D341Med (cell line): ENCODE data around the gene IL15RA.
"Not testable (repeated sequence)": the region's sequence is repeated elsewhere in the genome, so short reads cannot be mapped to it uniquely, and the experiment has no call there.

ENCODE experiments used
- DNase-seq: peaks from one replicate; pipeline ENCODE4 v3.0.0; 2012; ENCODE audit warnings: low spot score

Gene IL15RA

DNA sequence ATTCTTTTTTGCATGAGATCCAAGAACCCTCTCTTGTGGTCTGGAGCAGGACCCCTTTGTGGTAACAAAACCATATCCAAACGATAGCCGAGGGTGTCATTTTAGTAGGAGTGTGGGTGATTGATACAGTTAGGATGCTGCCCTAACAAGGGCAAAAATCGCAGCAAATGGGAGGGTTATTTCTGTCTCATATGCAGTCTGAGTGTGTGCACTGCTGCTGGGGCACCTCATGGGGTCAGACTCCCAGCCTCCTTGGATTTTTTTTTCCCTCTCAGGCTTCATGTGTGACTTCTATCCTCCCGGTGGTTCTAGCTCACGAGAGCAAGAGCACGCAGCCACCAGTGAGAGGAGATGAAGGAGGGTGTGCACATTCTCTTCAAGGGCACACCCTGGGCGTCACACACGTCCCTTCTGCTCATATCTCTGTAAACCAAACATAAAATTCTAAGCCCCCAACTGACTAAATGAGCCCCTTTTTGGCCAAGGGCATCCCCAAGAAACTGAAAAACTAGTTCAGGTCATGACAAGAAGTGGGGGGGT, 28.6 kb upstream of the IL15RA start:
- no peak for DNase-seq

DNA sequence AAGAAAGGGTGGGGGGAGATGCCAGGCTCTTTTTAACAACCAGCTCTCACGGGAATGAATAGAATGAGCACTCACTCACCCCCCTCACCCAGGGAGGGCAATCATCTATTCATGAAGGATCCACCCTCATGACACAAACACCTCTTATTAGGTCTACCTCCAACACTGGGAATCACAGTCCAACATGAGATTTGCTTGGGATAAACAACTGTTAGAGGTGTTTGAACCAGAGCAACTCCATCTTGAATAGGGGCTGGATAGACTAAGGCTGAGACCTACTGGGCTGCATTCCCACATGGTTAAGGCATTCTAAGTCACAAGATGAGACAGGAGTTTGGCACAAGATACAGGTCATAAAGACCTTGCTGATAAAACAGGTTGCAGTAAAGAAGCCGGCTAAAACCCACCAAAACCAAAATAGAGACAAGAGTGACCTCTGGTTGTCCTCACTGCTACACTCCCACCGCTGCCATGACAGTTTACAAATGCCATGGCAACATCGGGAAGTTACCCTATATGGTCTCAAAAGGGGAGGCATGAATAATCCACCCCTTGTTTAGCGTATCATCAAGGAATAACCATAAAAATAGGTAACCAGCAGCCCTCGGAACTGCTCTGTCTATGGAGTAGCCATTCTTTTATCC, 27.9 kb upstream of the IL15RA start:
- not testable (repeated sequence) for DNase-seq

DNA sequence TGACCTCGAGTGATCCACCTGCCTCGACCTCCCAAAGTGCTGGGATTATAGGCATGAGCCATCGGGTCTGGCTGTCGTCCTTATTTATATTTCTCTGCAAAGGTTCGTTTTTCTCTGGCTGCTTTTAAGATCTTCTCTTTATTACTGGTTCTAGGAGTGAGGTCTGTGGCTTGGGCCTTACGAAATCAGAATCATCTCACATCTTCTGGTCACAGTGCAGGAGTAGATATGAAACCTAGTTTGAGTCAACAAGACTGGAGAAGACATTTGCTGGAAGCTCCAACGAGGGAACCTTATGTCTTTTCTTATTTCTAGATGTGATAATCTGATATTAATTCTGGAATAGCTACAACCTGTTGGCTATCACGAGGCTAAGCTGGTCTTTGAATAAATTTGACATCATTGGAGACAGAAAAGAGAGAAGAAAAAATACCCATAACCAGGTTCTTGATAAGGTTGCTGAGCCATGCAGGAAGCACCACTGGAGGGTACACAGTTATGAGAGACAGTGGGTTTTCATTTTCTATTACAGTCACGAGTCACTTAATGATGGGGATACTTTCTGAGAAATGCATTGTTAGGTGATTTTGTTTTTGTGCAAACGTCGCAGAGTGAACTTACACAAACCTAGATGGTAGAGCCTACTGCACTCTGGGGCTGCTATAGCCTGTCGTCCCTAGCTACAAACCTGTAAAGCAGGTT, 25.6 kb upstream of the IL15RA start:
- DNase-seq, result no peak

DNA sequence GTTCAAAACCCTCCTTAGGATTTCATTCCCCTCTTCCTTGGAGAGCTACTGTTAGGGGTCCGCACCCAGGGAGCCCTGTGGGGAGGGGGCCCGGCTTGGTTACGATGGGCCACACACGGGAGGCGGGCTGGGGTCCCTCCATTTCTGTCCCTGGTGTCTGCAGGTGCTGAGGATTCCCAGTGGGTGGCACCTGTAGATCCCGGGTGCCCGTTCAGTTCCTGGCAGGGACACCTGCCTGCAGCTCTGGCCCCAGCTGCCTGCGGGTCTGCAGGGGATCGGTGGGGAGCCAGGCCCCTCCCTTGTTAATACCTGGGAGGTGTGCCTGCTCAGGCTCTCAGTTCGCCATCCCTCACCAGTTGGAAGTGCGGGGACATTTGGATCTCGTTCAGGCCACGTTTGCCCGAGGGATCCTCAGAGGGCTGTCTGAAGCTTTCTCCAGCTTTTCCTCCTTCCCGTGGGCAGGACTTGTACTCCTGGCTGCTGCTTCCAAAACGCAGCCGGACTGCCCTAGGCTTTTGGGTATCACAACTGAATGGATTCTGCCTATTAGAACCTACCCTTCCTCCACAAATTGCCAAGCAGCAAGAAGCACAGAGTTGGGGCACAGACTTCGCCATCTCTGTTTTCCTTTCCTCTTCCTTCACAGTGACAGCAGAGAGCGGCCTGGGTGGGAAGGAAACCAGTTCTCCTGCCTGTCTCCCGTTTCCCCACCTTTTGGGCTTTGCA, 22.3 kb upstream of the IL15RA start:
- no peak for DNase-seq

DNA sequence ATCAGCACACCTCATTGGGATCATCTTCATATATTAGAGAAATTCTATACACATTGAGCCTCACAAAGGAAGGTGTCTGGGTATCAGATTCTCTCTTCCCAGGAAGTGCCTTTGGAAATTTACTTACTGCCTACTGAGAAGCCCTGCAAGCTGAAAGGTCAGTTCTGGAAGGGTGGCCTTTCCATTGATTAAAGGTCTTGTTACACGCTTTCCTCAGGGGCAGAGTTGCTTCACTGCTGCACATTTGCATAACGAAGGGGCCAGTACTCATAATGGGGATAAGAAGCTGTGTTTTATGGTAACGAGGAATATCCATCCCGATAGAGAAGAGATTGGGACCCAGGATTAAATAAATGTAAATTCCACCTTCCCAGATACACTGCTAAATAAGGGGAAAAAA, 19.4 kb upstream of the IL15RA start:
- no peak for DNase-seq

DNA sequence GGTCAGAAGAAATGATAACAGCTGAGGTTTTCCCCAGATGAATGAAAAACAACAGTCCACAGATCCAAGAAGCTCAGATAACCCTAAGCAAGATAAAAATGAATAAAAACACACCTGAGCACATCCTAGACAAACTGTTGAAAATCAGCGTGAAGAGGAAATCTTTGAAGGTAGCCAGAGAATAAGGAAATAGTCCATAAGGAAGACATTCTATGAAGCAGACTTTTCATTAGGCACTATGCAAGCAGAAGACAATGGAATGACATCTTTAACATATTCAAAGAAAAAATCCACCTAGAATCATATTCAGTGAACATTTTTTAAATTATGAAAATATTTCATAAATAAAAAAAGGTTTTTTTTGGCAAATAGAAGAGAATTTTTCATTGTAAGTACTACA, 15.1 kb upstream of the IL15RA start:
- DNase-seq, result no peak

DNA sequence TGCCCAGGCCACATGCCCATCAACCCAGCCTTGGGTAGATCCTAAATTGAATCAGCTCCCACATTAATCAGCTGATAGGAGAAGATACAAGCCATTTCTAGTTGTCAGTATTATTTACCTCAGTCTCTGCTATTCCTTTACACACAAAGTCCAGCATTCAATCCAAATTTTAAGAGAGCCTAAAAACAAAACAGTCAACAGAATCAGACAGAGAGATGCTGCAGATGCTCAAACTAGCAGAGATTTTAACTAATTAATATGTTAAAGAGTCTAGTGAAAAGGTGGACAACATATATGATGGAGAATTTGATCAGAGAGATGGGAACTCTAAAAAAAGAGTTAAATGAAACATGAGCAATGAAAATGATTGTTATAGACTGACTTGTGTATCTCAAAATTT, 14.4 kb upstream of the IL15RA start:
- no peak for DNase-seq

DNA sequence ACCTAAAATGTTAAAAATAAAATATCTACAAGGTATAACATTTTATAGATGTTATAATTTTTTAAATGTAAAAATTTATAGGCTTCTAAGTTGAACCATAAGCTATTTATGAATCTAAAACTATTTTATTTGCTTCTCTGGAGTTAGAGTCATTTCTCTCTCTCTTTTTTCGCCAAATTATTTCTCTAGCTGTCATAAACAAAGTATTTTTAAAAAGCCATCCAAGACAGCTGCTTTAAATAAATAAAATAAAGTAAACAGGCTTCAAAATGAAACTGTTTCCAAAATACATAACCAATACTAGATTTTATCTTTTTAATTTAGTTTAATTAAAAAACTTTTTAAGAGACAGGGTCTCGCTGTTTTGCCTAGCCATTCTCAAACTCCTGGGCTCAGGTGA, 12.4 kb upstream of the IL15RA start:
- no peak for DNase-seq

DNA sequence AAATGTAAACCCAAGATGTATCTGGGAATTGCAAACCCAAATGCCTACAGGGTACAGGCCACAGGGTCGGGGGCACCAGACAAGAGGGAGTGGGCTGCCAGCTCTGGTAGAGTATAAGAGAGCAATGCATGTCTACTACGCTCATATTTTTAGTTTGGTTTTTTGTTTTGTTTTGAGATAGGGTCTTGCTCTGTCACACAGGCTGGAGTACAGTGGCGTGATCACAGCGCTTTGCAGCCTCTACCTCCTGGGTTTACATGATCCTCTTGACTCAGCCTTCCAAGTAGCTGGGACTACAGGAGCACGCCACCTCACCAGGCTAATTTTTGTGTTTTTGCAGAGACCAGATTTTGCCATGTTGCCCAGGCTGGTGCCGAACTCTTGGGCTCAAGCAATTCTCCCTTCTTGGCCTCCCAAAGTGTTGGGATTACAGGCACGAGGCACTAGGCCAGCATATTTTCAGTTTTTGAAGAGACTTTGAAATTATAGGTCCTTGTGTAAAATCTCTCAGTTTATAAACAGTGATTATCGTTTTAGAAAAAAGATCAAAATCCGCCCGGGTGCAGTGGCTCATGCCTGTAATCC, 11.1 kb upstream of the IL15RA start:
- DNase-seq, result no peak

DNA sequence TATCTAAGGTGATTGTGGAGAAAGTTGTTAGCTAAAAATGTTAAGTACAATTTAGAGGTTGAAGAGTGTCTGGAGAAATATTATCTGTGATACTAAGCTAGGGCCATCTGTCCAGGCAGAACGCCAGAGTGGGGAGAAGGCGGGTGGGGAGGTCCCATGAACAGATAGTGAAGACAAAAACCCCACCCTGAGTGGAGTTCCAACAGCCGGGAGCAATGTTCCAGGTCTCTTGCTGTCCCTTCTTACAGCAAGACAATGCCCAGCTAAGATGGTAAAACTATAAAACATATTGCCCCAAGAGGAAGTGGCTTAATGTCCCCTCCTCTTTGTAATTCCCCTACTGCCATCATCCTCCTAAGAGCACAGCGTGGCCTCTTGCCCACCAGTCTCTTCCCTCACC, 10.4 kb upstream of the IL15RA start:
- DNase-seq, result no peak

DNA sequence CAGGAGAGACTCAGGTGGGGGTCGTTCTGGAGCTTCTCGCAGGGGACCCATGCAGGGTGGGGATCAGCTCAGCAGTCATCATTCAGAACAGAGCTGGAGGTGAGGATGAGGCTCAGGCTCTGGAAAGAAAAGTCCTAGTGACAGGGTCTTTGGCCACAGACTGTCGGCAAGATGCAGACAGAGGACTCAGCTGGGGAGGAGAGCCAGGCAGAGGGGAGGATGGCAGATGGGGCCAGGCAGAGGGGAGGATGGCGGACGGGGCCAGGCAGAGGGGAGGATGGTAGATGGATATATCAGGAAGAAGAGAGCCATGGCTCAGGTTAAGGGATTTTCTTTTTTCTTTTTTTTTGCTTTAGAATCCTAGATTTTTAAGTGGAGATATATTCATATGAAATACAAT, 7.7 kb upstream of the IL15RA start:
- no peak for DNase-seq

DNA sequence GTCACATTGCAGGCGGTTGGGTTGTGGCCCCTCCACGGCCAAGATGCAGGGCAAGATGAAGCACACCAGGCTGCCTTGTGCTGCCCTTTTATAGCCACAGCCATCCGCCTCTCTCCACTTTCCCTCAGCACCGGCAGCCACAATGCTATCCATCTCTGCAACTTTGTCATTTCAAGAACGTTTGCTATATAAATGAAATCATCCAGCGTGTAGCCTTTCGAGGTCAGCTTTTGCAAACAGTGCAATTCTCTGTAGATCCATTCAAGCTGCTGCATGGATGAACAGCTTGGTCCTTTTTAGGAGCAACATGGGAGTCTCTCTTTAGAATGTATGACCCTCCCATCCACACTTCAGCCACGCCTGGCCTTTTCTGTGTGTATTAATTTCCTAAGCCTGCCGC, 6.4 kb upstream of the IL15RA start:
- no peak for DNase-seq

DNA sequence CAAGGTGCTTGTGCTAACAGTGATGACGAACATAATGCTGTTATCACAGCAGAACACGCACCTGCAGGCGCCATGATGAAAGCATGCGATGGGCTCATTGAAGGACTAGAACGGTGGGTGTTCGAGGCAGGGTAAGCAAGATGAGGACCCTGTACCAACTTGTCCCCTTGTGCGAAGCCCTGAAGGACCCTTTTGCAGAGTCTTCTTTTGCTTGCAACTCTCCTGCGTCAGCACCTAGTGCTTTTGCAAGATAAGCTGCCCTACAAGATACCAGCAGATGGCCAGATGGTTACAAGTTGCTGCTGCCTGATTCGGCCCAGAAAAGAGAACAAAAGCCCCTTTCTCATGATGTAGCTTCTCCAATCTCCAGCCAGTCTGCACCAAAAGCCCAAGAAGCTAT, 4.2 kb upstream of the IL15RA start:
- DNase-seq, result no peak

DNA sequence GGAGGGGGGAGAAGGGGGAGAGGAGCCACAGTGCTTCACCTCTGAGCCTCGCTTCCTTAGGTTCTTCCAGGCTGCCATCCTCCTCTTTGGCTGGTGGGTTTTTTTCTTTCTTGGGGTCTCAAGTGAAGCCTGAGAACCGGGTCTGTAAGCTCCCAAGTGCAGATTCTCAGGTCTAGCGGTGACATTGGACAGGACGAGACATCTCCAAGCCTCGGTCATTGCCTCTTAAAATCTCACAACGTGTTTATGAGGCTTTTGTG, 817 bp upstream of the IL15RA start:
- no peak for DNase-seq

DNA sequence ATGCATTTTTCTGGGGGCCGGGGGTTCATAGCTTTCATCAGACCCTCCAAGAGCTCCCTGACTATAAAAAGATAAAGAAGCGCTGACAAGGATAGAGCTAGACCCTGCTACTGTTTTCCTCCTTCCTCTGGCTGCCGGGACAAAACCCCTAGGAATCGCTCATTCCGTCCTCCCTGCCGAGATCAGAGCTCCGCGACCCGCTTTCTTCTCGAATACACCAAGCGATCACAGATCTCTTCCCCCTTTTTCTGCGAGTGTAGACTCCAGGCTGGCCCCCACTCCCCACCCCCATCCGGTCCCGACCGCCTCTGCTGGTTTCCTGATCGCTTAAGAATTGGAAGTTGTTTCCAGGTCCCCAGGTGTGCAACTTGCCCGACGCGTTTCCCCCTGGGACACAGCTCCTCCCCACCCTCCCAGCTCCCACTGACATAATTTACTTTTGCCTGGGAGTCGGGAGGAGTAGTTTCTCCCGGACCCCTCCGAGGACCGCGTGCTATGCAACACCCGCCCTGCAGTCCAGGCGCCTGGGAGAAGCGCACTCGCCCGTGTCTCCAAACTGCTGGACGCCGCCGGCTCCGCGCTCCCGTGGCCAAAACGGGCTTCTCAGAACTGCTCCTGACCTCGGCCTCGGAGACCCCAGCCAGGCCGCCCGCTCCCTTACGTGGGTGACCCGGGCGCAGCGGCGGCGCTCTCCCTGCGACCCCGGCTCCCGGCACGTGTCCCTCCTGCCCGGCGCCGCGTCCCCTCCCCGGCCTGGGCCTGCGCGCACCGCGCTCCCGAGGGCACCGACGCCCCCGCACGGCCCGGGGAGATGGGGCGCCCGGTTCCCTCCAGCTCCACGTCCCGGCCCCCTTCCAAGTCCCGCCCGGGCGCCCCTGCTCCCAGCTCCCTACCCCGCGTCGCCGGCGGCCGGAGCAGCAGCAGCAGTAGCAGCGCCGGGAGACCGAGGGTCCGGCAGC, 552 bp downstream of the IL15RA start:
- DNase-seq, result peak; percentile 69

DNA sequence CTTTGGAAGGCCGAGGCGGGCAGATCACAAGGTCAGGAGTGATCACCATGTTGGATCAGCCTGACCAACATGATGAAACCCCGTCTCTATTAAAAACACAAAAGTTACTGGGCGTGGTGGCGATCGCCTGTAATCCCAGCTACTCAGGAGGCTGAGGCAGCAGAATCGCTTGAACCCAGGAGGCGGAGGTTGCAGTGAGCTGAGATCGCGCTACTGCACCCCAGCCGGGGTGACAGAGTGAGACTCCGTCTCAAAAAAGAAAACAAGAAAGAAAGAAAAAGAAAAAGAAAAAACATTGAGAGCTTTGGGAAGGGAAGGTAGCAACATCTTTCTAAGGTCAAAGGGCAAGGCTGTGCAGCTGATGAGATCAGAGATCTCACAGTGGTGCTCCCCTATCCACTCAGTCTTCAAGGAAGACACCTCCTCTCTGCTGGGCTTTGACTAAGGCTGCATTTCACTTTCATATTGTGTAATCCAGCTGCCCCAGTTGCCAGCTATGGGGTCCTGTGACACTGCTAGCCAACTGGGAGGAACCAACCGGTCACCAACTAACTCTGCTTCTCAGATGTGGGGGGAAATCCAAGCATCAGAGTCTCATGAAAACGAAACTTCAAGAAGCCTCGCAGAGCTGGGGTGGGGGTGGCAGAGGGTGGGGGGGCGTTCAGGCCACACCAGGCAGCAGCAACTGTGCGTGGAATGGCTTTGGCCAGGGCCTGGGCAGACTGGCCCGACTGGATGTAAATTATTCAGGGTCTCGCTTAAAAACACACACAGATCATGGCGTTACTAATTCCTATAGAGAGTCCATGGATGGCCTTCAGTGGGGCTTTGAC, 1.5 kb downstream of the IL15RA start:
- DNase-seq, result no peak

DNA sequence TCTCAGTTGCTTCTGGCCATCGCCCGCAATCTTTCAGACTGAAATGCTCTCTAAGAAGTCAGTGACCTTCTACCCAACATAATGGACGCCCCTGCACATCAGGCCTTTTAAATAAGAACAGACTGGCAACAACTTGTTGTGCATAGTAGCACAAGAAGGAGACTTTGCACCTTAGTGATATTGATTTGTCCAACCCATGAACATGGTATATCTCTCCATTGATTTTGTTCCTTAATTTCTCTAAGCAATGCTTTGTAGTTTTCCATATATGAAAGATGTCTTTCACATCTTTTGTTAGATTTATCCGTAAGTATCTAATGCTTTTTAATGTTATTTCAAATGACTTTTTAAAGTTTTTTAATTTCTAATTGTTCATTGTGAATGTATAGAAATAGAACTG, 4.3 kb downstream of the IL15RA start:
- DNase-seq, result no peak

DNA sequence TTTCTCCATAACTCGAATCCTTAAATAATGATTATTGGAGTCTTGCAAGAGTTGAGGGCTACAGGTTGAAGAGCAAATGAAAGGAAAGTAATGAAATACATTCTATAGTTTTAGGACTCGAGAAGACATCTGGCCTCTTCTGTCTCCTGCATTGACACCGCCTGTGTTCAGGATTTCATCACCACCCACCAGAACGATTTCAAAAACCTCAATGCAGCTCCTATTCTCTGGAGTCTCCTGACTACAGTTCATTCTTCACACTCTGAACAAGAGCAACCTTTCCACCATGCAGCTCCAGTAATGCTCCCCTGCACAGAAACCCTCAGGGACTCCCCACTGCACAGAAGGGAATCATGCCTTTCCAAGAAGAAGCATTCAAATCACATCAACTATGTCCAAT, 5.5 kb downstream of the IL15RA start:
- DNase-seq, result no peak

DNA sequence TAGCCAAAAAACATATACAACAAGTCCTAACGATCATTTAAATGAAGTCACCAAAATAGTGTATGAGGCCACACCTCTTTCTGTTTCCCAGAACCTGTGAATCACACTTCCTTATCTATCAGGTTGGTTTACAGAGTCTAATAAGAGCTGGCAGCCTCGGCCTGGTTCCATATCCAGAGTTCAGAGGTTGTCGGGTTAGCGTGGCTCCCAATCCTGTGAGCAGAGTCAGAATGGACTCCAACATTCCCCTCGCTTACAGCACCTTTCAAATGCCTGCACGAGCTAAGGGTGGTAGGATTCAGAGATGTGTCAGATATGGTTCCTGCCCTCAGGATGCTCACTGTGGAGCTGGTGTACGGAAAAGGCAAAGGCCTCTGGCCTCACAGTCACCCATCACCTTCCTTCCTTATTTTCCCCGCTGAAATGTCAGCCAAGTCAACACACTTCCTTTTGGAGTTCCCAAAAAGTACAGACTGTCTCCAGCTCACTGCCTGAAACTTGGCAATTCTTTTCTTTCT, 6.0 kb downstream of the IL15RA start:
- no peak for DNase-seq

DNA sequence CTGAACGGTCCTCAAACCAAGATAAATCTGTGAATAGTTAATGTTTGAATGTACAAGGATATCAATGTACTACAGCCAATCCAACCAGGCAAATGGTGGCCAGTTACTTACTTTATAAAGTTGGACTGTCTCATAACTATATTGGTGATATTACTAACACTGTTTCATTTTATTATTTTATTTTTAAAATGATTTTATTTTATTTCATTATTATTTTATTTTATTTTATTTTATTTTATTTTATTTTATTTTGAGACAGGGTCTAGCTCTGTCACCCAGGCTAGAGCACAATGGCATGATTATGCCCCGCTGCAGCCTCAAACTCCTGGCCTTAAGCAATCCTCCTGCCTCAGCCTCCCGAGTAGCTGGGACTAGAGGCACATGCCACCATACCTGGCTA, 6.8 kb downstream of the IL15RA start:
- no peak for DNase-seq

DNA sequence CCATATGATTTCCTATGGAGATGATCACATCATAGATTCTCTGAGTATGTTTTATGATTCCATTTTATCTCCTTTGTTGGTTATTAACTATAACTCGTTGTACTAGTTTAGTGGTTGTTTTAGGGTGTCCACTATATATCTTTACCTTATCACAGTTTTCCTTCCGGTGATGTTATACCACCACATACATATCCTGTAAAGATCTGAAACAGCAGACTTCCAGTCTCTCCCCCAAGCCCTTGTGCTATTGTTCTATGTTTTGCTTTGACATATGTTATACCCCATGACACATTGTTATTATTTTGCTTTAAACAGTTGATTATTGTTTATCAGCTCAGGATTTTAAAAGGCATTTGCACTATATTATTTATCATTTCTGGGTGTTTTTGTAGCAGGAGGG, 7.3 kb downstream of the IL15RA start:
- DNase-seq, result no peak
